Astrocyte of the cerebellum (primary cell): ENCODE results near the gene PXN.
"Not testable (repeated sequence)": the region's sequence is repeated elsewhere in the genome, so short reads cannot be mapped to it uniquely, and the experiment has no call there.

Experiments
- DNase-seq: peaks from one replicate; pipeline ENCODE4 v3.0.0-alpha.2; 2011; ENCODE audit warnings: low read depth
- H3K4me3 ChIP-seq: 2 replicates; pipeline ENCODE4 v1.5.1; 2011; ENCODE audit warnings: mild to moderate bottlenecking, low read depth, low read length, moderate library complexity
- in situ Hi-C: cut with HindIII; loops from 2 replicates; pipeline ENCODE4 v1.10.0; 2017; ENCODE audit warnings: low sequenced_read_pairs
- TF ChIP-seq, protein P1 (sequence below): IDR thresholded peaks from 2 replicates; pipeline ENCODE4 v1.5.1; 2012; ENCODE audit warnings: low read length, low read depth, moderate library complexity, mild to moderate bottlenecking; ENCODE audit errors: missing control alignments

PXN gene

DNA sequence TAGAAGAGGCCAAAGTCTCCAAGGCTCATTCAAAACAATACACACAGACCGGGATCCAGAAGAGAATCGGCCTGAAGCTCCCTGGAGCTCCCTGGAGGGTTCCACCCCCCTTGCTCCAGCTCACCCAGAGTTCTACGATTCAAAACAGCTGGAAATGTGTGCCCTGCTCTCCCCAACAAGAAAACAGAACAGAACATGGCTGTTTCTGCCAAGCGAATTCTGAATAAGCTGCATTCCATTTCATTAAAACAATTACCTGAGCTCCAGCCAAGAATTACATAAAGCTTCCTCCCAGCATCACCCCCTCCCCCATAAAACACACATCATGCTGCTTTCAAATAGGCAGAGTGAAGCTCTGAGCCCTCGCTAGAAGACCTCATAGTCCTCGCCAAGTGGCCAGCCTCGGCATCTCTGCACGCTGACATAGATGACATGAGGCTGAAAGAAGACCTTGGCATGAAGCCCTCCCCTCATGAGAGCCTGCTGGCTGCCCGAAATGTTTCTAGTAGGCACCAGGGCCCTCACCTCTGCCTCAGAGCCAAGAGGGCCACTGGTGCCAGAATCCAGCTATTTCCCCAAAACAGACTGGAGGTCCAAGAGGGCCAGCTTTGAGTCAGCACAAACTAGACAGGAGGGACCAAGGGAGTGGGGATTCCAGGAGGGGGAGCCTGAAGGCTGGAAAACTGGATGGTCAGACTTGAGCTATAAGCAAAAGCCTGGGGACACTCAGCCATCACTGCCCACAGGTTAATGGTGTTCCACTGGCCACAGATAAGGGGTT is 8.3 kb downstream of the PXN start:
- TF ChIP-seq, protein P1, sequence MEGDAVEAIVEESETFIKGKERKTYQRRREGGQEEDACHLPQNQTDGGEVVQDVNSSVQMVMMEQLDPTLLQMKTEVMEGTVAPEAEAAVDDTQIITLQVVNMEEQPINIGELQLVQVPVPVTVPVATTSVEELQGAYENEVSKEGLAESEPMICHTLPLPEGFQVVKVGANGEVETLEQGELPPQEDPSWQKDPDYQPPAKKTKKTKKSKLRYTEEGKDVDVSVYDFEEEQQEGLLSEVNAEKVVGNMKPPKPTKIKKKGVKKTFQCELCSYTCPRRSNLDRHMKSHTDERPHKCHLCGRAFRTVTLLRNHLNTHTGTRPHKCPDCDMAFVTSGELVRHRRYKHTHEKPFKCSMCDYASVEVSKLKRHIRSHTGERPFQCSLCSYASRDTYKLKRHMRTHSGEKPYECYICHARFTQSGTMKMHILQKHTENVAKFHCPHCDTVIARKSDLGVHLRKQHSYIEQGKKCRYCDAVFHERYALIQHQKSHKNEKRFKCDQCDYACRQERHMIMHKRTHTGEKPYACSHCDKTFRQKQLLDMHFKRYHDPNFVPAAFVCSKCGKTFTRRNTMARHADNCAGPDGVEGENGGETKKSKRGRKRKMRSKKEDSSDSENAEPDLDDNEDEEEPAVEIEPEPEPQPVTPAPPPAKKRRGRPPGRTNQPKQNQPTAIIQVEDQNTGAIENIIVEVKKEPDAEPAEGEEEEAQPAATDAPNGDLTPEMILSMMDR = no peak
- peak overlapping the region; percentile 2 for H3K4me3 ChIP-seq
- peak; percentile 93 for DNase-seq
- in situ Hi-C loops = no loop called here

DNA sequence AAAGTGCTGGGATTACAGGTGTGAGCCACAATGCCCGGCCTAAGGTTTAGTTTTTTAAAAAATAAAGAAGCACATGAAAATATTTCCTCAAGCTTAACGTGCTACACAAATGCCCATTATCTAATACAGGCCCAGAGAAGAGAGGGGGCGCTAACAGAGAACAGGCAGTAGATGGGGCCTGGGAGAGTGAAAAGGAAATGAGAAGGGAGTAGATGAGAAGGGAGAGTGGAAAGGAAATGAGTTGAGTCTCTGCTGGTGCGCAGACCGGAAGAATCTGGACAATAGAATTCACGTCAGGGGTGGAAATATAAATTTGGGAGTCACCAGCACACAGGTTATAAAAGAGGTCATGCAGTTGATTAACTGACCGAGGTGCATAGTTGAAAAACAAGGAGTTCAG is 10.7 kb downstream of the PXN start:
- no peak for DNase-seq
- no peak overlapping the region for H3K4me3 ChIP-seq
- in situ Hi-C loops = no loop called here
- TF ChIP-seq, protein P1 = no peak

DNA sequence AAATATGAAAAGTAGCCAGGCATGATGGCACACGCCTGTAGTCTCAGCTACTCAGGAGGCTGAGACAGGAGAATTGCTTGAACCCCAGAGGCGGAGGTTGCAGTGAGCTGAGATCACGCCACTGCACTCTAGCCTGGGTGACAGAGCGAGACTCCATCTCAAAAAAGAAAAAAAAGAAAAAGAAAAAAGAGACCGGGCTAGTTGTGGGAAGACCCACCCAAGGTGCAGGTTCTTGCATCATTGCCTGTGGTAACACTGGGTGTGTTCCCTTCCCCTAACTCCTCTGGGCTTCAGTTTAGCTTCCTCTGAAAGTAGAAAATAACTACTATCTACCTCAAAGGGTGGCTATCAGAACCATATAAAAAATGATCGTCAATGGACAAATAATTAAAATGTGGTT is 12.2 kb downstream of the PXN start:
- in situ Hi-C loops, H3K4me3 ChIP-seq, DNase-seq: not testable (repeated sequence)

DNA sequence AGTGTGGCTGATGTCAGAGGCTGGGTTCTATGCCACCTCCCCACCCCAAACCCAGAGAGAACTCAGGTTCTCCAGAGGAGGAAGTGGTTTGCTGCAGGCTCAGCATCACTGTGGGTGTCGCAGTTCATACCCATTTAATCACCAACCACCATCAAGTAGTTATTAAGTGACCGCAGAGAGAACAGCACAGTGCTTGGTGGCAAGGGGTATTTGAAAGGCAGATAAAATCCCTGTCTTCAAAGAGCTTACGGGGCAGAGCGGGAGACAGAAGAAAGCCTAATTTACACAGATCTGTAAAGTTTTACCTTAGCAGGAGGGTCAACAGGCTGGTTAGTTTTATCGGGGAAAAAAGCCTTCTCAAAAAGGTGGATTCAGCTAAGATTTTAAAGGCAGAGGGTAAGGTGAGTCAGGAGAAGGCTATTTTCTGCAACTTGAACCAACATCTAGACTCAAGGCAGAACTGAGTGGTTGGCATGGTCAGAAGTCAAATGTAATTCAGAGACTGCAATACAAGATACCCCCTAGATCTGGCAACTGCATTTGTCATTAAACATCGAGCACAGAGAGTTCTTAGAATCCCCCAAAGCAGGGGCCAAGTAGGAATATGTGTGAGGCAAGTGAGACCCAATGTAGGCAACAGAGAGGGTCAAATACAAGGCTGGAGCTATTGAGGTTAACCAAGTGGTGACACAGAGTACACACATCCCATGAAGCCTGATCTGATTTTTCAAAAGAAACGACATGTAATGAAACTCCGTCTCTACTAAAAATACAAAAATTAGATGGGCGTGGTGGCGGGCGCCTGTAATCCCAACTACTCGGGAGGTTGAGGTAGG is 13.2 kb downstream of the PXN start:
- in situ Hi-C loops = no loop called here
- TF ChIP-seq, protein P1 = no peak
- no peak overlapping the region for H3K4me3 ChIP-seq
- DNase-seq = no peak

DNA sequence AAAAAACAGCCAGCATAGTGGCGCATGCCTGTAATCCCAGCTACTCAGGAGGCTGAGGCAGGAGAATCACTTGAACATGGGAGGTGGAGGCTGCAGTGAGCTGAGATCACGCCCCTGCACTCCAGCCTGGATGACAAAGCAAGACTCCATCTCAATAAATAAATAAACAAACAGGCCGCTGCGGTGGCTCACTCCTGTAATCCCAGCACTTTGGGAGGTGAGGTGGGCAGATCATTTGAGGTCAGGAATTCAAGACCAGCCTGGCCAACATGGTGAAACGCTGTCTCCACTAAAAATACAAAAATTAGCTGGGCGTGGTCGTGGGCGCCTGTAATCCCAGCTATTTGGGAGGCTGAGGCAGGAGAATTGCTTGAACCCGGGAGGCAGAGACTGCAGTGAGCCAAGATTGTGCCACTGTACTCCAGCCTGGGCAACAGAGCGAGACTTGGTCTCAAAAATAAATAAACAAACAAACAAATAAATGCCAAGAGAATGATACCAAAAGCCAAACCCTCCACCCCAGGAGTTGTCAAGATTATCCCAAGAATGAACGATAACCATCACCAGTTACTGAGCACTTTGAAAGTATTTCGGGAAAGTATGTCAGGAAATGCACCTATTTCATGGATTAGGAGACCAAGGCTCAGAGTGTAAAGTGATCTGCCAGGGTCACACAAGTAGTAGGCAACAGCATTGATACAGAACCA is 14.0 kb downstream of the PXN start:
- DNase-seq, H3K4me3 ChIP-seq, in situ Hi-C loops: not testable (repeated sequence)

DNA sequence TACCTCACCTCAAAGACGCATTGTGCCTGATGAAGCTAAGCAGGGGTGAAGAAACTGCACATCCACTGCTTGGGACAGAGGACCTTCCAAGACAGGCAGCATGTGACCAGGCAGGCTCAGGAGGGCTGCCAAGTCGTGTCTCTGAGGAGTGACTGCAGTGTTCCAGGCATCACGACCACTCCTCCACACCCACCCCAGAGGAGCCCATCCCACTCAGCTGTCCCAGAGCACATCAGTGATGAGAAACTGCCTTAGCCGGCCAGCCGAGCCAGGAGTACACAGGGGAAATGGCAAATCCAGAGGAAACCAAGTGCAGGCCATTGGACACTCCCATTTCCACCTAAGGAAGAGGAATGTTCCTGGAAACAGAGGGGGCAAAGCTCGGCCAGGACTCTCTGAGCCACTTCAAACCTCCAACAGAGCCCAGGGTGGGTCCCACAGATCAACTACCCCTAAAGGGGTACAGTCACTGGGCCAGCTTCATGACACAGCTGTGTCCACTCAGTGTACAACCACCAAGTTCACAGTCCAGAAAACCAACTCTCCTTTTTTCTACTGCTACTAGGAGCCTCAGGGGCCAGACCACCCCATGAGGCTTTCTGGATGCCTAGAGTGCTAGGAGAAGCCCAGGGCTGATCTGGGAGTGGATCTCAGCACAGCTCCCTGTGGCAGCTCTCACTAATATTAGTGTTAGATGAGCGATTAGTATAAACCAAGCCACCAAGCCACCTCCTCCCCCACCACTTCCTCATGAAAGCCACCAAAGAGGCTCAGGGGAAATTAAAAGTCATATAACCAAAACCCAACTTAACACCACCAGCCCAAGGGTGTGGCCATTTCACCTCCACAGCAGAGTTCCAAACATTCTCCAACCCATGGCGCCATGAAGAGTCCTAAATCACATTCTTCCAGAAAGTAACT is 15.4 kb downstream of the PXN start:
- no peak for DNase-seq
- no peak overlapping the region for H3K4me3 ChIP-seq
- TF ChIP-seq, protein P1 = no peak
- in situ Hi-C loops = no loop called here
